NCI-H2227 treated with DMSO at 0.1 percent for 48 hours (cell line): ENCODE results near the gene TMEM11.
"Not testable (repeated sequence)": the region's sequence is repeated elsewhere in the genome, so short reads cannot be mapped to it uniquely, and the experiment has no call there.

Experiments used
- DNase-seq: peaks from one replicate; lab custom pipeline; 2025; lab: John Stamatoyannopoulos, UW

Gene TMEM11

DNA sequence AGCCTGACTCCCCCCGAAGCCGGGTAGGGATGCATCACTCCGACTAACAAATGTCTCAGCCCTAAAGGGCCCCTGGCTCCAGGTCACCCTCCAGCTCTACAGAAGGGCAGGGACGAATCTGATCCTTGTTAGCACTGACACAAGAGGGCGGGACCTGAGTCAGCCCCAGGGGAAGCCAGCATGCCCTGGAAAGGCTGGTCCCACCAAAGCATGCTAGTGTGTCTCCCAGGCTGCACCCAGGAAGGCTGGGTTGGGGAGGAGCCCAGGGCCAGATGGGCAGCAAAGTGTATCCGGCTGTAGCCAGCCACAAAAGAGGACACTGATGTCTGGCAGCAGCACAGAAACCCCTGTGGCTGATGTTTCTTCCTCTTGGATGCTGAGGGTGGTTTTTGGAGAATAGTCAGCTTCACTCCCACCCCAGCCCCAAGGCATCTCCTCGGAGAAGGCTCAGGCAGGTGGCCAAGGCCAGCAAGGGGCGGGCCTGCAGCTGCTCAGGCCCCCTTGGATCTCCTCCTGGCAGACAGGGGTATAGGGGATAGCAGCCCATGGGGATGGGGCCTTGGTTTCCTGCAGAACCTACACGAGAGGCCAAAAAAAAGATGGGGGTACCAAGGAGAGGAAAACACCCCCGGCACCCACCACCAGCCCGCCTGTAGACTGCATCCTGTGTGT, 28.2 kb upstream of the TMEM11 start:
- no peak for DNase-seq

GRCh38 chr17:21241564-21241963, 27.6 kb upstream of the TMEM11 start:
- no peak for DNase-seq

DNA sequence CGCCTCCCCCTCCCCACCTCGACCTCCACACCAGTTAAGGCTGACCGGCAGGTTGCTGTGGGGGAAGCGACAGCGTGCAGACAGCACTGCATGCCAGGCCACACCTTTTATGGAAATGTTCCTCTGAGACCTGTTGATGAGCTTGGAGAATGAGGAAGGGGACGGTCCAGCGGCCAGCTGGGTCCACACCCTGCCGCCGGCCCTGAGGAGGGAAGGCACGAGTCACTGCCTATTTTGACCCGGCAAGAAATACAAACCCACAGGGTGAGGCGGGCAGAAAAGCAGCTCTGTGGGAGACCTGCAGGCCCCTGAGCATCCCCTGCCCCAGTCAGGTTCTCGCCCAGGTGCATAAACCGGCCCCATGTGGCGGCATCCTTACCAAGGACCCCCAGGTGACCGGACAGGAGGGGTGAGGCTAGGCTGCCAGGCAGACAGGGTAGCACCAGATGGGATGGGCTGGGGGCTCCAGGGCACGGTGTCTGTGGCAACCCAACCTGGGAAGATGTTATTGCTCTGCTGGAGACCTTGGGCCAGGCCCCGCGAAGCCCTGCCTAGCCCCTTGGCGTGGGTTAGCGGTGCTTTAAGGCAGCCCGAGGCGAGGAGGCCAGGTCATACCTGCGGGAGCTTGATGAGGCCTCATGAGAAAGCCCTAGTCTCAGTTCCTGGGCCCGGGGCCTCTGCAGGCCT, 26.6 kb upstream of the TMEM11 start:
- no peak for DNase-seq

DNA sequence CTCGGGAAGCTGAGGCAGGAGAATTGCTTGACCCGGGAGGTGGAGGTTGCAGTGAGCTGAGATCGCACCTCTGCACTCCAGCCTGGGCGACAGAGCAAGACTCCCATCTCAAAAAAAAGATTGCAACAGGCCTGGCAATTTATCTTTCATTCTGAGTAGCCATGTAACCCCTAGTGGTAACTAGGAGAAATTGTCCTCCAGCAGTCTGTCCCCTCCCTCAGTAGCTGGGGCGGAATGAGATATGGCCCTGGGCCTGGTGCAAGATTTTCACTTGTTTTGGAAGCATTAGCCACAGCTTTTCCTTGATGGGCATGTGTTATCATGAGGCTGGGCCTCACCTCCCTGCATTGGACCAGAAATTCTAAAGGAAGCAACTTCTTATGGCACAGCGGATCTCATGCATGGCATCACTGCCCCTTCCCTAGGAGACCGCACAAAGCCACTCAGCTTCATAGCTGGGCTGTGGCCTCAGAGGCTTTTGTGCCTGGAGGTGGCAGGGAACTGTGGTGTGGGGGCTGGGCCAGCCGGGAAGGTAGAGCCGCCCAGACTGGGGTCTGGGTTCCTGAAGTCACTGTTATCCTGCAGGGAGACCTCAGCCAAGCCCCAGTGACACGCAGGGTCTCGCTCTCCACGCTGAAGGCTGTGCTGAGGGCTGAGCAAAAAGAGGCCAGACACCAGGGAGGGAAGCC, 25.9 kb upstream of the TMEM11 start:
- no peak for DNase-seq

DNA sequence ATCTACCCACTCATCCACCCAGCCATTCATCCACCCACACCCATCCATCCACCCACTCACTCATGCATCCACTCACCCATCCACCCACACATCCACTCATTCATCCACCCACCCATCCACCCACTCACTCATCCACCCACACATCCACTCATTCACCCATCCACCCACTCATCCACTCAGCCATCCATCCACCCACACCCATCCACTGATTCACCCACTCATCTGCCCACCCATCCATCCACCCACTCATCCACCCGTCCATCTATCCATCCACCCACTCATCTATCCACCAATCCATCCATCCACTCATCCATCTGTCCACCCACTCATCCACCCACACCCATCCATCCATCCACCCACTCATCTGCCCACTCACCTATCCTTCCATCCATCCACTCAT, 22.0 kb upstream of the TMEM11 start:
- no peak for DNase-seq

GRCh38 chr17:21233581-21234347, 19.8 kb upstream of the TMEM11 start:
- DNase-seq: no peak

- no peak for DNase-seq
Measured at GRCh38 chr17:21232033-21232749, 18.2 kb upstream of the TMEM11 start.

DNA sequence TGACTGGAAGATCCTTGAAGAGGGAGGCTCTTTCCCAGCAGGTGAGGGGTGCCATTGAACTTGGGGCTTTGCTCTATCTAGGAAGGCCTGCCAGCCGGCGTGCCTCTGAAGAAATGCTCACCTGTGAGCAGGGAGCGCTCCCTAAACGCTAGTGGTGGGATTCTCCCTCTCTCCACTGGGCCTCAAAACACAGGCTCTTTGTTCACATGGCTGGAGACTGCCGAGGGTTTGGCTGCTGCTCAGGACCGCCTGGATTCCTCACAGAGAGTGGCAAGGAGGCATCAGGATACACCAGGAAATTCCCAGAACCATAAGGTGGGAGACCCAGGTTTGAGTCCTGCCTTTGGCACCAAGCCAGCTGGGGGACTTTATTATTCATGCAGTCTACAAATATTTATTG, 17.6 kb upstream of the TMEM11 start:
- no peak for DNase-seq

GRCh38 chr17:21228845-21229244, 14.9 kb upstream of the TMEM11 start:
- no peak for DNase-seq

DNA sequence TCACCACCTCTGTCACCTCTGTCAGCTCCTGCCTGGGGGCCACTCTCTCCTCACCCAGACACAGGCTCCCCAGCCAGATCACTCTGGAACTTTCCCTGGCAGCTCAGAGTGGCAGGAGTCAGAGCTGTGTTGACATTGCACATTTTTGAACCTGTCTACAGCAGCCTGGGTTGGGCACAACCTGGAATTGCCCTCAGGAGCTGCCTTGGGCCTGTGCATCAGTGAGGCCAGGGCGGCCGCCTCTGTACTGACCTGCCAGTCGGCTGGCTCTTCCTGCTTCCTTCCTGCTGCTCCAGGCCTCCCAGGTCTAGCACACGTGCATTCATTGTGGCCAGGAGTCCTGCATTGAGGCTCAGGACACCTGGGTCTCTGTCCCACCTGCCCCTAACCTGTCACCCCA, 14.2 kb upstream of the TMEM11 start:
- no peak for DNase-seq

DNA sequence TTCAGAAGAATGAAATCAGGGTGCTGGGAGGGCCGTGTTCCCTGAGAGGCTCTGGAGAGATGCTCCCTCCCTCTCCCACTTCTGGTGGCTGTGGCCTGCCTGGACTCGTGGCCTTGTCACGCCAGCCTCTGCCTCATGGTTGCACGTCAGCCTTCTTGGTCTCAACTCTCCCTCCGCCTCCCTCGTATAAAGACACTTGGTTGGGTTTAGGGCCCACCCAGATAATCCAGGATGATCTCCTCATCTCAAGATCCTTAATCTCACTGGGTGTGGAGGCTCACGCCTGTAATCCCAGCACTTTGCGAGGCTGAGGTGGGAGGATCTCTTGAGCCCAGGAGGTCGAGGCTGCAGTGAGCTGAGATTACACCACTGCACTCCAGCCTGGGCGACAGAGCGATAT, 13.3 kb upstream of the TMEM11 start:
- DNase-seq: not testable (repeated sequence)

DNA sequence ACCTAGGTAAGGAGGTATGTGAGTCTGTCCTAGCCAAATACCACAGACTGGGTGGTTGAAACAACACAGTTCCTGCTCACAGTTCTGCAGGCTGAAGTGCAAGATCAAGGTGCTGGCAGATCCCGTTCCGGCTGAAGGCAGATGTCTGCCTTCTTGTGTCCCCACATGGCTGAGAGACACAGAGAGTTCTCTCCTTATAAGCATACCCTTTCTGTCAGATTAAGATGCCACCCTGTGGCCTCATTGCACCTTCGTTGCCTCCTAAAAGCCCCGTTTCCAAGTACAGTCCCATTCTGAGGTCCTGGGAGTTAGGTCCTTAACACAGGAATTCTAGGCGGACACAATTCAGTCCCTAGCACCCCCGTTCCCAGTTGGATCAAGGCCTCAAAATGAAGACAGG, 9.1 kb upstream of the TMEM11 start:
- no peak for DNase-seq

DNA sequence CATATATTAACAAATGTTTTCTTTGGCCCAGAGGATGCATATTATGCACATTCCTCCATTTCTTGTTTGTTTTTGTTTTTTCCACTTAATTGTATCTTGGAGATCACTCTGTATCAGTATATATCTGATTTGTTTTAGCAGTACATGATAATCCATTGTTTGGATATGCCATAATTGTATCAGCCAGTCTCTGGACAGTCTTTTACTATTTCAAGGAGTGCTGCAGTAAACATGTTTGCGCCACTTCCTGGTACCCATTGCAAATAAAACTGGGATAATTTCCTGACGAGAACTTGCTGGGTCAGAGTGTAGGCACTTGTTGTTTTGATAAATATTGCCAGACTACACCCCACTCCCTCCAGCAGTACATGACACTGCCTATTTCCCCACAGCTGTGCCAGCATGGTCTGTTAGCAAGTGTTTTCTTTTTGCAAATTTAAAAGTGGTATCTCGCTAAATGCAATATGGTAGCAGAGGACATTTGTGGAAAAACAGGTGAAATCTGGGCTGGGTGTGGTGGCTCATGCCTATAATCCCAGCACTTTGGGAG, 4.9 kb upstream of the TMEM11 start:
- no peak for DNase-seq

DNA sequence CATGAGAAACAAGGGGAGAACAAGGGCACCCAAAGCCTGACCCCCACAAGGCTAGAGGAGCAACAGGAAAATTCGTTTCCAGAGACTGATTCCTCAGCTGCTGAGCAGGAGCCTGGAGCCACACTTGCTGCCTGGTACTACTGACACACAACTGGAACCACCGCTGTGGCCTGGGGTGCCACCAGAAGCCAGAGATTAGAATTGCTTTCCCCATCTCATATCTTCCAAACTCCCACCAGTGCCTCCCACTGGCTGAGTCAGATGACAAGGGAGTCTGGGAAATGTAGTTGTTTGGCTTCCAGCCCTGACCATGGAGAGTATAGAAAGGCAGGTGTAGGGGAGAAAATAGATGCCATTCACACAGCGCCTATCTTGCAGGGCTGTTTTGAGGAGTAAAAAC, 4.1 kb upstream of the TMEM11 start:
- no peak for DNase-seq

- DNase-seq: no peak
Measured at GRCh38 chr17:21217346-21217745, 3.4 kb upstream of the TMEM11 start.

DNA sequence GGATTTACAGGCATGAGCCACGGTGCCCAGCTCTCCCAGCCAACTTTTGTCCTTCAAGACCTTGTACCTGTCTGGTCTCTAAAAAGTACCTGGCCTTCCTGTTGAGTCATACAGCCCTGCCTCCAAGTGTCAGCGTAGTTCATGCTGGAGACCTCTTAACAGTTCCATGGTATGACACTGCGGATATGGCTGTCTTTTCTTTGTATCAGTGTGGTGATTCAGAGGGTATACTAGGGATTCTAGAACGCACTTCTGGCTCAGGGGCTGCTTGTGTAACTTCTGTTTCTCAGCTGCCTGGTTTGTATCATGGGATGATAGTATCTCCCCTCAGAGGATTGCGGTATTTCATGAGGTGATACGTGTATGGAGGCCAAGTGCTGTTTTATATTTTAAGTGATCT, 2.0 kb upstream of the TMEM11 start:
- DNase-seq: no peak

GRCh38 chr17:21214777-21215541, 998 bp upstream of the TMEM11 start:
- DNase-seq: no peak

DNA sequence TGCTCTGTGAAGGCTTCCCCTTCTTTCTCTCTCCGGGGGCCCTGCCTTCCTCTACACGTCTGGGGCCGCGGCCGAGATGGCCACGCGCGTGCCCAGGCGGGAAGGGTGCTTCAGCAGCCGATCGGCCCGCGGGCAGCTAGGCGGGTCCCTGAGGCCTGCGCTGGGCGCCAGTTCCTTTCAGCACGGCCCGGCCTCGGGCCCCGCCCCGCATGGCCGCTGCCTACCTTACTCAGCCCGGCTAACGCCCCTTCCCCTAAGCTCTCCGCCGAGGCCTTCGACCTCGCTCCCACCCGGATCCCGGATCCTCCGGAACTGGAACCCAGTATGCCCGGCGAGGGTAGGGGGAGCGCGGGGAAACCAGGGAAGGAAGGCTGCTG, 335 bp downstream of the TMEM11 start:
- no peak for DNase-seq

- no peak for DNase-seq
Measured at GRCh38 chr17:21212826-21213637, 929 bp downstream of the TMEM11 start.

DNA sequence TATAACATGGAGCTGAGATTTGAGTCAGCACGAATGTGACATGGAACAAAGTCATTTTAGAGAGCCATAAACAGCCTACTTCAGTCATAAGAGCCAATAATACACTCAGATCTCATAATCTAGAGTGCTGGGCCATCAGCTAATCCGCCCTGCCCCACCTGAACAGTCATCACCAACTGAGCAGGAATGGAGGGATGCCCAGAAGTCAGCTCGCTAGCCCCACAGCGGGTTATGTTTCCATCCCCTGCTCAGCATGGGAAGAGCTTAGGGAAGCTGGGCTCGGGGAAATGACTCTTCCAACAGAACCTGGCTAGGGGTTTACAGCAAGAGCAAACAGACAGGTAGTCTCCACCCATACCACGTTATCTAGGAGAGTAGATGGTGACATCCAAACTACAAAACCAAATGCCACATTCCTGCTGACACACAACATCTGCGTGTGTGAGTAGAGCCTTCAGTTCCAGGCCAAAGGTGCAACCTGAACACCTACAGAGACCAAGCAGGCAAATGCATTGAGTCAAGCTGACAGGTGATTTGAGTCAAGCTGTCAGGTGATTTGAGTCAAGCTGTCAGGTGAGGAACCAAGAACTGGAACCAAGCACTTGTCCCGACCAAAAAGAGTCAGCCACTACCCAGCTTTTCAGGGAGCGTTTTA, 2.0 kb downstream of the TMEM11 start:
- no peak for DNase-seq
